ENCODE results near the gene PFDN6. TPM values are rescaled to one million over a fixed set of nuclear protein-coding genes. Genes with fewer than 3 reads are reported as not detected.
"Not testable (repeated sequence)": the region's sequence is repeated elsewhere in the genome, so short reads cannot be mapped to it uniquely, and the experiment has no call there.

The PFDN6 gene
- total RNA-seq, 1 donor from 2014 or later: 57.3 TPM

GRCh38 chr6:33272275-33273128, 16.9 kb upstream of the PFDN6 start:
- intact Hi-C loops (cut with micrococcal nuclease): no loop called here
- peak; percentile 13 for ATAC-seq
- no peak for DNase-seq

- no peak for ATAC-seq
- intact Hi-C loops (cut with micrococcal nuclease): no loop called here
- no peak for DNase-seq
Measured at GRCh38 chr6:33273129-33273923, 16.1 kb upstream of the PFDN6 start.

GRCh38 chr6:33273924-33274902, 15.2 kb upstream of the PFDN6 start:
- ATAC-seq: no peak
- intact Hi-C loops (cut with micrococcal nuclease): no loop called here
- DNase-seq: no peak

- ATAC-seq; DNase-seq; intact Hi-C loops (cut with micrococcal nuclease): not testable (repeated sequence)
Measured at GRCh38 chr6:33275795-33276580, 13.4 kb upstream of the PFDN6 start.

DNA sequence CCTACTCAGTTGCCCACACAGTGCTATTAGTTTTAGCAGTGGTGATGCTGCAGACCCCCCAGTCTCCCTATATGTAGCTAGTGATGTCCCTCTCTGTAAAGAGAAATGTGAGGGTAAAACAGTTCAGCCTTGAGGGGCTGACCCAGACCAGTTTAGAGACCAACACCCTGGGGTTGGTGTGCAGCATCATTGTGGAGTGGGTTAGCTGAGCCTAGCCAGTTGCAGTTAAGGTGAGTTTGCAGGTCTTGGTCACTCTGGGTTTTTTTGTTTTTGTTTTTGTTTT, 12.9 kb upstream of the PFDN6 start:
- no peak for ATAC-seq
- intact Hi-C loops (cut with micrococcal nuclease): no loop called here
- no peak for DNase-seq

GRCh38 chr6:33276864-33277662, 12.3 kb upstream of the PFDN6 start, which contains the start of gene B3GALT4:
Gene B3GALT4, plus strand, starts transcription at chr6:33277123. Its CDS starts 297 bp downstream, at chr6:33277420.
- DNase-seq (peak; percentile 87), ATAC-seq (peak; percentile 76)
- intact Hi-C loops (cut with micrococcal nuclease): no loop called here

GRCh38 chr6:33277663-33278391, 11.6 kb upstream of the PFDN6 start:
- ATAC-seq (peak; percentile 1), DNase-seq (peak; percentile 37)
- intact Hi-C loops (cut with micrococcal nuclease): no loop called here

DNA sequence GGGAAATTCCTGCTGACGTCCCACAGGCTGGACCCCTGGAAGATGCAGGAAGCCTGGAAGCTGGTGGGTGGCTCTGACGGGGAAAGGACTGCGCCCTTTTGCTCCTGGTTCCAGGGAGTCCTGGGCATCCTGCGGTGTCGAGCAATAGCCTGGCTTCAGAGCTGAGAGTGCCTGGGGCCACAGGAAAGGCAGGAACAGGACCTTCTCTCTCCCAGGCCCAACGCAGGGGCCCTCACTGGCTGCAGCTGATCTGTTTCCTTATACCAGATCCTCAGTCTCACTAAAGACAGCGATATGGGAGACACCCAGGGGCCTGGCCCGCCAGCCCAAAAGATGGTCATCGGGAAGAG, 11.0 kb upstream of the PFDN6 start:
- intact Hi-C loops (cut with micrococcal nuclease): no loop called here
- DNase-seq (no peak), ATAC-seq (no peak)

- no peak for DNase-seq
- no peak for ATAC-seq
- intact Hi-C loops (cut with micrococcal nuclease): no loop called here
Measured at GRCh38 chr6:33278810-33279209, 10.6 kb upstream of the PFDN6 start.

DNA sequence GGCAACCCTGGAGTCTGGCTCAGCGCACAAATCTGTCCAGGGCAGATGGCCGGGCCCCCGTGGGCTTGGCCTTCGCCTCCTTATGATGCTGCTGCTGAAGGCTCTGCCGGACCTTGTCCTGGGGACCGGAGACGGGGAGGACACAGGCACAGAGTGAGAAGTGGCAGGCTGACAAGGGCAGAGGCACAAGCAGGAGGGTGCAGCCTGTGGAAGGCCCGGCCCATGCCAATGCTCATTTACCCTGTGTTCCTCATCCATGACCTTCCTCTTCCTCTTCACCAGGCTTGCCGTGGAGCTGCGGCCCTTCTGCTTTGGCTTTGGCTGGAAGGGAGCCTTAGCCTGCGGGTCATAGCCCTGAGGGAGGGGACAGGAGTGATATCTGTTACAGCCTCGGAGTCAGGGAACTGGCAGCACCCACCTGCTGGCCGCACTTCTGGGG, 10.1 kb upstream of the PFDN6 start:
- intact Hi-C loops (cut with micrococcal nuclease): no loop called here

DNA sequence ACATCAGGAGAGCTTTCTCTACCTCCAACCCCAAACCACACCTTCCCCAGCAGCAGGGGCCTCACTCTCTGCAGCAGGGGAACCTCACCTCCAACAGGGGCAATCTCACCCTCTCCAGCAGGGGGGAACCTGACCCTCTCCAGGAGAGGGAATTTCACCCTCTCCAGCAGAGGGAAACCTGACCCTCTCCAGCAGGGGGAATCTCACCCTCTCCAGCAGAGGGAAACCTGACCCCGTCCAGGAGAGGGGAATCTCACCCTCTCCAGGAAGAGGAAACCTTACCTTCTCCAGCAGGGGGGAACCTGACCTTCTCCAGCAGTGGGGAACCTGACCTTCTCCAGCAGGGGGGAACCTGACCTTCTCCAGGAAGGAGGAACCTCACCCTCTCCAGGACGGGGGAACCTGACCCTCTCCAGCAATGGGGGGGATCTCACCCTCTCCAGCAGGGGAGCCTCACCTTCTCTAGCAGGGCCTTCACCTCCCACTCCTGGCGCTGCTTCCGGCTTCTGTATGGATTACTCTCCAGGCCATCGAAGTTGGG, 9.4 kb upstream of the PFDN6 start:
- intact Hi-C loops (cut with micrococcal nuclease): no loop called here
- DNase-seq: no peak
- no peak for ATAC-seq

More for the DNA sequence above, 10.1 kb upstream of the PFDN6 start:
- ATAC-seq: no peak
- DNase-seq: no peak

DNA sequence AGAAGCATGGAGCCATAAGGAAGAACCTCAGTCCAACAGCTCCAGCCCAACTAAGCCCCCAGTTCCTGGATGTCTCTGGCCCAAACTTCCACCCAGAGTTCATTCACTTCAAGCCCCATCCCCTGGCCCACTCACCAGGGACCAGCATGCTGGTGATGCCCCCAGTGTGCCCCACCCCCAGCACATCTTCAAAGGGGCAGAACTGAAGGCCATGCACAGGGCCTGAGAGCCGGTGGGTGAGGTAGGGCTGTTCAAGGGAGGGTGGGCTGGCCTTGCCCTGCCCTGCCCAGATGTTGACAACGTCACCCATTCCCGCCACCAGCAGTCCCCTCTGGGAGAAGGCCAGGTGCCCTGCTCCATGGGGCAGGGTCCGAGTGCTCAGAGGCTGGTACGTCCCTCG, 8.9 kb upstream of the PFDN6 start:
- ATAC-seq (no peak), DNase-seq (no peak)
- intact Hi-C loops (cut with micrococcal nuclease): no loop called here

GRCh38 chr6:33285214-33285613, 4.2 kb upstream of the PFDN6 start:
- DNase-seq; ATAC-seq; intact Hi-C loops (cut with micrococcal nuclease): not testable (repeated sequence)

DNA sequence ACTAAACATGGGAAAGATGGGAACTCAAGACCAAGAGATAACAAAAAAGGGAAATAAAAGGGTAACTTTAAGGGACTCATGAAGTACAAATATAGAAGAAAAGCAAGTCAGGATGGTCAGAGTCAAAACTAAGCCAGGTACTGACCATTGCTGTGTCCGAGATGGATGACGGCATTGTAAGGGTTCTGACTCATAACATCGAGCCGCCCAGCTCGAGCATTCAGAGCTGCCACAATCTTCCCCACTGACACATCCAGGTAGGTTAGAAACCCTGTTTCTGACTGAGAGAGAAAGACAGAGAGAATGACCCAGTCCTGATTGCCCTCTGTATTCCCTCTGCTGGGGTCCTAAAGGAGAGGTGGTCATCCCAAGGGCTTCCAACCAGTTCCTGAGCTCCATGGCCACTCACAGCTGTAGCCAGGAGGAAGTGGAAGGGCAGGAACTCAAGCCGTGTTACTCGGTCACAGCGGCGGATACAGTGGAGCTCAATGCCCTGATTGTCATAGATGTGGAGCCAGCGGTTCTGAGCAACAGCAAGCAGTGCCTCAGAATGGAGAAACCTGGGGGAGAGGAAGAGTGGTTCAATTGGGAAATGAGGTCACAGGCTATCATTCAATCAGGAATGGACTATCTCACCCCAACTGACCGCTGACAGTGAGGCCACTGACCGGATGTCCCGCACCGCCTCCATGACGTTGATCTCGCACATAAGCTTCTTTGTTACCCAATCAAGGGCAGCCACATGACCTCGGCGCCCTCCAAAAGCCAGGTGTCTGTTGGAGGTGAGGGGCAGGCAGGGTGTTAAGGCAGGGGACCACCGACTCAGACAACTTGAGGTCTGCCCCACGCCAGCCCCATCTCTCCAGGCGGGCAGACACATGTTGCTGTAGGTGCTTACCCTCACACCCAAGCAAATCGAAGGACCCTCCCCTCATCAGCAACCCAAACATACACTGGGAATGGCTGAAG, 2.2 kb upstream of the PFDN6 start:
- no peak for DNase-seq
- intact Hi-C loops (cut with micrococcal nuclease): no loop called here
- no peak for ATAC-seq

- intact Hi-C loops (cut with micrococcal nuclease): no loop called here
- no peak for DNase-seq
- ATAC-seq: no peak
Measured at GRCh38 chr6:33288141-33288920, 1.1 kb upstream of the PFDN6 start.
